B cell (primary cell): ENCODE results near the gene CTCFL. TPM values are rescaled to one million over a fixed set of nuclear protein-coding genes. Genes with fewer than 3 reads are reported as not detected.
A peak's percentile ranks its signal among the peaks of the same experiment; 100 is the strongest.

Experiments
- ATAC-seq: fragments of 200-7000 bp; cut with Tn5 transposase; one replicate; pipeline ENCODE4 v1.10.0; 2021; ENCODE audit warnings: low read depth, mild to moderate bottlenecking, moderate number of reproducible peaks, moderate library complexity
- CTCF ChIA-PET: fragments of 350-600 bp; sonication (Branson Sonifier 250); formaldehyde crosslinking; loops from one replicate; lab custom pipeline; 2021; ENCODE audit warnings: antibody characterized with exemption, inconsistent platforms; lab: Charles Lee
- POLR2A ChIA-PET: fragments of 350-600 bp; sonication (Branson Sonifier 250); formaldehyde crosslinking; loops from one replicate; lab custom pipeline; 2021; ENCODE audit warnings: antibody characterized with exemption; lab: Charles Lee
- DNase-seq: peaks from one replicate; pipeline ENCODE4 v3.0.0; 2013
- H2AFZ ChIP-seq: 2 replicates; pipeline ENCODE4 v1.6.1; 2012; ENCODE audit warnings: mild to moderate bottlenecking, low read depth, low read length; ENCODE audit not compliant: insufficient read depth, poor library complexity, severe bottlenecking
- H3K27ac ChIP-seq, 2 donors: 1 replicate in 1 of 2; 2 replicates in 1 of 2; pipeline ENCODE4 v1.5.1; 2012 to 2013; ENCODE audit warnings: low read length in 2 of 2, mild to moderate bottlenecking in 2 of 2, moderate library complexity in 1 of 2
- H3K27me3 ChIP-seq, 4 experiments: fragments of 200-600 bp in 1 of 4; sonication (generic) in 1 of 4; replicated peaks in 1 of 4; 1 replicate in 2 of 4; 2 replicates in 2 of 4; pipeline versions ENCODE4 v1.6.1 to v1.7.0; 2013 to 2016; ENCODE audit warnings: low read length in 3 of 4, mild to moderate bottlenecking in 2 of 4, mixed read lengths in 1 of 4, moderate library complexity in 1 of 4; ENCODE audit not compliant: insufficient read depth in 4 of 4, control insufficient read depth in 3 of 4; ENCODE audit errors: control extremely low read depth in 1 of 4
- H3K36me3 ChIP-seq, 2 experiments: replicated peaks in 1 of 2; 1 replicate in 1 of 2; 2 replicates in 1 of 2; pipeline versions ENCODE4 v1.6.1 to v1.7.1; 2013; ENCODE audit warnings: low read length in 1 of 2; ENCODE audit not compliant: insufficient read depth in 2 of 2, control insufficient read depth in 1 of 2; ENCODE audit errors: control extremely low read depth in 1 of 2, extremely low read depth in 1 of 2
- H3K4me1 ChIP-seq, 2 donors: fragments of 200-600 bp in 1 of 2; sonication (generic) in 1 of 2; 1 replicate in 1 of 2; 2 replicates in 1 of 2; pipeline versions ENCODE4 v1.5.1 to v1.6.1; 2013 to 2017; ENCODE audit warnings: low read length in 2 of 2; ENCODE audit not compliant: control insufficient read depth in 2 of 2, insufficient read depth in 2 of 2
- H3K4me2 ChIP-seq: replicated peaks from 2 replicates; pipeline ENCODE3; 2012; ENCODE audit warnings: mild to moderate bottlenecking, low read depth, low read length; ENCODE audit not compliant: poor library complexity, severe bottlenecking
- H3K4me3 ChIP-seq, 5 experiments: fragments of 200-600 bp in 1 of 5; sonication (generic) in 1 of 5; 1 replicate in 3 of 5; 2 replicates in 2 of 5; pipeline versions ENCODE4 v1.5.1 to v1.7.0; 2011 to 2016; ENCODE audit warnings: low read length in 4 of 5, mild to moderate bottlenecking in 4 of 5, low read depth in 2 of 5, control low read depth in 1 of 5, moderate library complexity in 1 of 5; ENCODE audit not compliant: insufficient read depth in 1 of 5; ENCODE audit errors: control extremely low read depth in 1 of 5, extremely low read depth in 1 of 5
- H3K79me2 ChIP-seq: fragments of 200-600 bp; sonication (generic); one replicate; pipeline ENCODE4 v1.6.0; 2016; ENCODE audit warnings: low read length; ENCODE audit not compliant: control insufficient read depth, insufficient read depth
- H3K9ac ChIP-seq: fragments of 200-600 bp; sonication (generic); 2 replicates; pipeline ENCODE4 v1.6.1; 2017; ENCODE audit warnings: mild to moderate bottlenecking, low read length, moderate library complexity
- H3K9me3 ChIP-seq, 3 donors: one replicate each; pipeline versions ENCODE4 v1.6.1 to v1.7.1; 2013; ENCODE audit warnings: low read length in 2 of 3; ENCODE audit not compliant: control insufficient read depth in 2 of 3, insufficient read depth in 1 of 3; ENCODE audit errors: control extremely low read depth in 1 of 3
- H4K20me1 ChIP-seq: 2 replicates; pipeline ENCODE4 v1.6.0; 2012; ENCODE audit warnings: mild to moderate bottlenecking, low read length; ENCODE audit not compliant: insufficient read depth, control insufficient read depth, poor library complexity, severe bottlenecking
- H3K27ac Mint-ChIP-seq: one replicate; pipeline ENCODE4 v1.8.0; 2021; ENCODE audit warnings: mixed read lengths
- H3K27me3 Mint-ChIP-seq: one replicate; pipeline ENCODE4 v1.8.0; 2021; ENCODE audit warnings: mixed read lengths
- H3K4me1 Mint-ChIP-seq: one replicate; pipeline ENCODE4 v1.8.0; 2021; ENCODE audit warnings: mixed read lengths
- H3K4me3 Mint-ChIP-seq: one replicate; pipeline ENCODE4 v1.8.0; 2021; ENCODE audit warnings: mixed read lengths
- H3K9me3 Mint-ChIP-seq: one replicate; pipeline ENCODE4 v1.8.0; 2022; ENCODE audit warnings: mixed read lengths; ENCODE audit not compliant: insufficient read depth
- EZH2 ChIP-seq: IDR thresholded peaks from 2 replicates; pipeline ENCODE4 v1.6.1; 2012; ENCODE audit warnings: borderline replicate concordance, low read depth, mild to moderate bottlenecking, moderate library complexity, low read length; ENCODE audit not compliant: insufficient read depth, poor library complexity, severe bottlenecking
- WGBS: methylation state at CpG from one replicate; pipeline ENCODE4 v1.1.5; 2013; ENCODE audit warnings: missing lambda C conversion rate; ENCODE audit not compliant: insufficient coverage; 5-methylcytosine and 5-hydroxymethylcytosine counted together
- intact Hi-C: fragments of 100-400 bp; cut with micrococcal nuclease; formaldehyde crosslinking; loops from one replicate; pipeline ENCODE4 v1.10.0; 2022
- polyA plus RNA-seq: library from polyadenylated mRNA; depleted of rRNA; stranded (reverse); fragments of >200 nt; gene quantifications from 2 replicates; pipeline ENCODE4 v1.2.3, GENCODE V29; 2012
- total RNA-seq, 2 donors: library from RNA; stranded (reverse); fragments of 120-200 nt in 1 of 2; gene quantifications; 1 replicate in 1 of 2; 2 replicates in 1 of 2; pipeline versions ENCODE4 v1.2.3 to v1.2.4, GENCODE V29; 2013 to 2022
- TF ChIP-seq, protein P1 (sequence below): fragments of 200-600 bp; IDR thresholded peaks from one replicate; pipeline ENCODE4 v1.8.0; 2022; ENCODE audit warnings: antibody characterized with exemption, mild to moderate bottlenecking

Gene CTCFL
- total and polyA plus RNA-seq, 2 donors (not counting 1 experiment from before 2014, with no cell fraction given), result not detected

DNA sequence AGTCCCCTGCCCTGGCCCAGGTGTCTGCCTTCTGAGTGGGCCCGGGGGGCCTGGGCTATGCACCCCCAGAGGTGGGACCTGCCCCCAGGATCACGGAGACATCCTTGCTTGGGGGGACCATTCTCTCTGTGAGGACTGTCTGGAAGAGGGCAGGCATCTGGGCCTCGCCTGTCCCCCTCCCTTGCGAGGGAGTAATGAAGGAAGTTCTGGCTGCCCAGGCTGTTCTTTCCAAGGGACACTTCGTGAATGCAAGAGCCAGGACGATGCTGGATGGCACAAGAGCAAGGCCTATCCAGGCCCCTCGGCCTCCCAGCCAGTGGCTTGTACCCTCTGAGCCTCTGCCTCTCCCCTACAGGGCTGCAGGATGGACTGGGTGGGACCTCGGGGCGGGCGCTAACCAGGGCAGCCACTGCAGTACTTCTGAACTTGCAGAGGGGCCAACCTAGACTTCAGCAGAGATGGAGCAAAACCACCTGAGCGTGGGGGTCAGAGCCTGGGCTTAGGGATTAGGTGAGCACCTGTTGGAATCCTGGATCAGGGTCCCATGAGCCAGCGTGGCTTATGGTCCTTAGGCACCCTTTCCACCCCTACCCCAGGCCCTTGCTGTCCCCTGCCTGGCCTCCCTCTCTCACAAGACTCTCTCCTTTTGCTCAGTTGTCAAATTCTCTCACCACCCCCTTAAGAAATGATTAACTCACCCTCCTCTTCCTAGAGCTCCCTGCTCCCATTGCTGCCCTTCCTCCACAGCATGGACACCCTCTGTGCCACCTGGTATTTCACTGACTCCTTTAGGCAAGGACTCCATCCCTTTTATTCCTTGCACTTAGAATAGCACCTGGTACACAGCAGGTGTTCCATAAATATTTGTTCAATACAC is 53.2 kb downstream of the CTCFL start:
- Histone ChIP-seq H2AFZ (no peak overlapping the region), H3K9me3 (peaks cover 0 to 19% (median 0%) of the 10 kb centered on the region in 3 donors), H3K79me2 (no peaks in the 10 kb centered on the region), H3K9ac (no peak overlapping the region), H3K4me2 (no peak overlapping the region), H3K36me3 (no peaks in the 10 kb centered on the region), H4K20me1 (no peaks in the 10 kb centered on the region), H3K27me3 (no peaks in the 10 kb centered on the region), H3K4me3 (no peak overlapping the region), H3K27ac (no peak overlapping the region), H3K4me1 (peaks cover 58 to 74% of the 10 kb centered on the region in 2 donors)
- no peak for TF ChIP-seq EZH2
- TF ChIP-seq, protein P1, sequence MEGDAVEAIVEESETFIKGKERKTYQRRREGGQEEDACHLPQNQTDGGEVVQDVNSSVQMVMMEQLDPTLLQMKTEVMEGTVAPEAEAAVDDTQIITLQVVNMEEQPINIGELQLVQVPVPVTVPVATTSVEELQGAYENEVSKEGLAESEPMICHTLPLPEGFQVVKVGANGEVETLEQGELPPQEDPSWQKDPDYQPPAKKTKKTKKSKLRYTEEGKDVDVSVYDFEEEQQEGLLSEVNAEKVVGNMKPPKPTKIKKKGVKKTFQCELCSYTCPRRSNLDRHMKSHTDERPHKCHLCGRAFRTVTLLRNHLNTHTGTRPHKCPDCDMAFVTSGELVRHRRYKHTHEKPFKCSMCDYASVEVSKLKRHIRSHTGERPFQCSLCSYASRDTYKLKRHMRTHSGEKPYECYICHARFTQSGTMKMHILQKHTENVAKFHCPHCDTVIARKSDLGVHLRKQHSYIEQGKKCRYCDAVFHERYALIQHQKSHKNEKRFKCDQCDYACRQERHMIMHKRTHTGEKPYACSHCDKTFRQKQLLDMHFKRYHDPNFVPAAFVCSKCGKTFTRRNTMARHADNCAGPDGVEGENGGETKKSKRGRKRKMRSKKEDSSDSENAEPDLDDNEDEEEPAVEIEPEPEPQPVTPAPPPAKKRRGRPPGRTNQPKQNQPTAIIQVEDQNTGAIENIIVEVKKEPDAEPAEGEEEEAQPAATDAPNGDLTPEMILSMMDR, result no peak
- intact Hi-C loops, result loop anchor here (10.0 kb wide), 1 partner anchor 833 kb away; the partner anchor contains the start of gene RAB22A
- ChIA-PET POLR2A (no interaction called here), CTCF (interaction anchor here (0.8 to 3.2 kb wide), 7 partner anchors 13 to 124 kb away, joined by 3 to 20 read pairs (median 7); no protein-coding TSS in a partner anchor)
- H3K27ac Mint-ChIP-seq, result peak overlapping the region; percentile 56
- H3K4me1 Mint-ChIP-seq, result peaks cover 74% of the 10 kb centered on the region
- ATAC-seq, result no peak
- WGBS, result 97% methylated on average over 10 of the region's 12 CpGs
- no peak for DNase-seq
- no peak overlapping the region for H3K4me3 Mint-ChIP-seq
- H3K27me3 Mint-ChIP-seq, result peaks cover 4% of the 10 kb centered on the region
- no peaks in the 10 kb centered on the region for H3K9me3 Mint-ChIP-seq
